Adipocyte (in vitro differentiated cells): Measurements from ENCODE around the gene RBM19.

ENCODE experiments used
- DNase-seq: peaks from one replicate; pipeline ENCODE4 v3.0.0-alpha.2; 2015; ENCODE audit warnings: low read depth
- H3K27me3 ChIP-seq: replicated peaks from 2 replicates; pipeline ENCODE4 v1.7.0; 2013; ENCODE audit warnings: mild to moderate bottlenecking, low read length, moderate library complexity; ENCODE audit not compliant: control insufficient read depth, insufficient read depth
- H3K36me3 ChIP-seq: 2 replicates; pipeline ENCODE4 v1.7.0; 2013; ENCODE audit warnings: low read length, mild to moderate bottlenecking, moderate library complexity; ENCODE audit not compliant: control insufficient read depth, insufficient read depth, severe bottlenecking
- H3K4me1 ChIP-seq: 2 replicates; pipeline ENCODE4 v1.7.0; 2013; ENCODE audit warnings: mild to moderate bottlenecking, low read length, moderate library complexity; ENCODE audit not compliant: control insufficient read depth, insufficient read depth
- H3K4me3 ChIP-seq: 2 replicates; pipeline ENCODE4 v1.7.0; 2013; ENCODE audit warnings: mild to moderate bottlenecking, low read length, moderate library complexity
- H3K9ac ChIP-seq: 2 replicates; pipeline ENCODE4 v1.7.0; 2013; ENCODE audit warnings: mild to moderate bottlenecking, low read length, moderate library complexity
- H3K9me3 ChIP-seq: 2 replicates; pipeline ENCODE4 v1.7.0; 2013; ENCODE audit warnings: mild to moderate bottlenecking, low read length, moderate library complexity; ENCODE audit not compliant: control insufficient read depth

Gene RBM19

DNA sequence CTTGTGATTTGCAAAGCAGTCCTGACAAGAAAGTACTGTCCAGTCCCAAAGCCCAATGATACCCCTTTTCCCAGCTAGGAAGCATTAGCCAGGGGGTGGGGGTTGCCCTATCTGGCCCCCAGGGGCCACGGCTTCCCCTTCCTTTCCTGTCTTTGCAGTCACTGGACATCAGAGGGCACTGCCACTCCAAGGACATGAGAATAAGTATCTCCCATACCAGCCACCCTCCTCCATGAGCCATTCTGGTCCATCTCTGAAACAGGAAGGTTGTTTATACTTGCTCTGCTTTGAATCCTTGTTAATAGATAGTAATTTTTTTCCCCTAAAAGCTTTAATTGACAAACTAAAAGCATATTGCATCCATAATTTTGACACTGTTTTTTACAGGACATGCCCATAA is 29.7 kb downstream of the RBM19 start:
- H3K9me3 ChIP-seq, result no peaks in the 10 kb centered on the region
- DNase-seq, result no peak
- no peak overlapping the region for H3K4me3 ChIP-seq
- peaks cover 38% of the 10 kb centered on the region for H3K36me3 ChIP-seq
- H3K27me3 ChIP-seq, result no peaks in the 10 kb centered on the region
- no peak overlapping the region for H3K9ac ChIP-seq
- H3K4me1 ChIP-seq, result peaks cover 21% of the 10 kb centered on the region

DNA sequence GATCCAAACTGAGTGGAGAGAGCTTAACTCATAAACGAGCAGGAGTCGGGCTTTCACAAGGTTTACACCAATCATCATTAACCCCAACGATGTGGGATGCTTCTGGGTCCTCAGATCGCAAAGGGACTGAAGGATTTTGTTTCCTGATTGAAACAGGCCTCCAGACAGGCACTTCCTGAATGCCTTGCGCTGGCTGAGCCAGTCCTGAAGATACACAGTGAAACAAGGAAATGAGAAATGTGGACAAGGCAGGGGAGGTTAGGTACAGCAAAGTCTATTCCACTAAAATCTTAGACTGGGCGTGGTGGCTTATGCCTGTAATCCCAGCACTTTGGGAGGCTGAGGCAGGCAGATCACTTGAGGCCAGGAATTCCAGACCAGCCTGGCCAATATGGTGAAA is 30.7 kb downstream of the RBM19 start:
- Histone ChIP-seq H3K4me1 (peaks cover 21% of the 10 kb centered on the region), H3K9me3 (no peaks in the 10 kb centered on the region), H3K36me3 (peaks cover 28% of the 10 kb centered on the region), H3K27me3 (no peaks in the 10 kb centered on the region), H3K4me3 (no peak overlapping the region), H3K9ac (no peak overlapping the region)
- DNase-seq, result no peak

DNA sequence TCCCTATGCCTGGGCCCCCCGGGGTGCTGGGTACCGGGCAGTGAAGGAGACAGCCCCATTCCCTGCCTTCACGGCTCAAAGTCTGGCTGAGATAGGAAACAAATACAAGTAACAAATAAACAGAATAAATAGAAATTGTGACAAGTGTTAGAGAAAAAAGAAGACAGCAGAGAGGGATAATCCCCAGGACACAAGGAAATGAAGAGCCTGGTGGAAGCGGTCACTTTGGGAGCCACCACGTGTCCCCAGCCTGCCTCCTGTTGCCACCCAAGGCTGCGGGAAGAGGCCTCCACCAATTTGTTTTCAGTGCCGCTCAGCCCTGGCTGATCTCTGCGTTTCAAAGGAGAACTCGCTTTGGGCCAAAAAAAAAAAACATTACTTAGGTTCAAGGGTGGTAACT is 31.2 kb downstream of the RBM19 start:
- no peaks in the 10 kb centered on the region for H3K27me3 ChIP-seq
- H3K4me3 ChIP-seq, result no peak overlapping the region
- peaks cover 23% of the 10 kb centered on the region for H3K36me3 ChIP-seq
- peaks cover 26% of the 10 kb centered on the region for H3K4me1 ChIP-seq
- no peak overlapping the region for H3K9ac ChIP-seq
- no peak for DNase-seq
- H3K9me3 ChIP-seq, result no peaks in the 10 kb centered on the region

DNA sequence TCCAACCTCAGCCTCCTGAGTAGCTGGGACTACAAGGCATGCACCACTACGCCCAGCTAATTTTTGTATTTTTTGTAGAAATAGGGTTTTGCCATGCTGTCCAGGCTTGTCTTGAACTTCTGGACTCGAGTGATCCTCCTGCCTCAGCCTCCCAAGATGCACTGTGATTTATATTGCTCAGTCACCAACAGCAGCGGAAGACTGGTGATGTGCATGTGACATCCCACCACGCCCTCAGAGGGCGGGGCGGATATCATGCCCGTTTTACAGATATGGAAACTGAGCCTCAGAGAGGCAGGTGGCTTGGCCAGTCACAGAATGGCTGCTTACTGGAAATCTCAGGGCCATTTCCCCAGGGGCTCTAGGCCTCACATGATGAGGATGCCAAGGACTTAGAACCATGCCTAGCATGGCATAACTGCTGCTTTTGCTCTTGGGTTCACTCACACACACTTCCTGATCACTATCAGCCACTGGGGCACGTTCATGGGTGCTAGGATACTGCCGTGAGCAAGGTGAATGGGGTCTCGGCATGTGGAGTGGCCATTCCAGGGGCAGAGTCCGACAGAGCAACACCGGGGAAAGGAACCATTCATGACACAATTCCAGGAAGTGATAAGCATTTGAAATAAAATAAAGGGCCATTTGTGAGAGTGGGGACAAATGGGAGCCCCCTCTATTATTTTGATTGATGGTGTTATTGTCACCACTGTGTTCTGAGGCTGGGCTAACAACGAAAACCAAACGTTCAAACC is 31.9 kb downstream of the RBM19 start:
- Histone ChIP-seq H3K4me1 (peaks cover 30% of the 10 kb centered on the region), H3K9me3 (no peaks in the 10 kb centered on the region), H3K27me3 (no peaks in the 10 kb centered on the region), H3K36me3 (peaks cover 17% of the 10 kb centered on the region), H3K4me3 (no peak overlapping the region), H3K9ac (no peak overlapping the region)
- DNase-seq, result no peak

DNA sequence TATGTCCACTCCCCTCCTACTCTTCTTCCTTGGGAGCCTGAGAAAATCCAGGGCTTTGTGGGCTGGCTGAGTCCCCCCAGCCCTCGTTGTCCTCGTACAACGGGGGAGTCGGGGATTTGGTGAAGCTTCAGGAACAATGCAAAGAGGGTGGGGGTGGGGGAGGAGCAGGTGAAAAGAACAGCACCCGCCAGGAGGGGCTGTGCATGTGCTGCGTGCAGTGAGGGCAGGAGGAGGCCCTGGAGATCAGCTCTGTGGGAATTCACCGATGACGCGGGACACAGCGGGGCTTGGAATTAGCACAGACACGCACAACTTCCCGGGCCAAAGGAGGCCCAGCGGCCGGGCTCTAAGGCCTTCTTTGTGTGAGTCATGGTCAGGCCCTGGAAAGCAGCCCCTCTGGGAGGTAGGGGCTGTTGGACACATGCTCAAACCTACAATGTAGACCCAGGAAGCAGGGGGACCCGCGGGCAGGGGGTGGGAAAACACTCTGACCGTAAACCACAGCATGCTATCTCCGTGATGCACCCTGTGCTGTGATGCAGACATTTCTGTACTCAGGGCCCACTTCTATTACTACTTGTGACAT is 32.8 kb downstream of the RBM19 start:
- Histone ChIP-seq H3K27me3 (no peaks in the 10 kb centered on the region), H3K9me3 (no peaks in the 10 kb centered on the region), H3K9ac (peak overlapping the region; percentile 63), H3K4me3 (no peak overlapping the region), H3K4me1 (peaks cover 30% of the 10 kb centered on the region), H3K36me3 (peaks cover 8% of the 10 kb centered on the region)
- peak; percentile 46 for DNase-seq

DNA sequence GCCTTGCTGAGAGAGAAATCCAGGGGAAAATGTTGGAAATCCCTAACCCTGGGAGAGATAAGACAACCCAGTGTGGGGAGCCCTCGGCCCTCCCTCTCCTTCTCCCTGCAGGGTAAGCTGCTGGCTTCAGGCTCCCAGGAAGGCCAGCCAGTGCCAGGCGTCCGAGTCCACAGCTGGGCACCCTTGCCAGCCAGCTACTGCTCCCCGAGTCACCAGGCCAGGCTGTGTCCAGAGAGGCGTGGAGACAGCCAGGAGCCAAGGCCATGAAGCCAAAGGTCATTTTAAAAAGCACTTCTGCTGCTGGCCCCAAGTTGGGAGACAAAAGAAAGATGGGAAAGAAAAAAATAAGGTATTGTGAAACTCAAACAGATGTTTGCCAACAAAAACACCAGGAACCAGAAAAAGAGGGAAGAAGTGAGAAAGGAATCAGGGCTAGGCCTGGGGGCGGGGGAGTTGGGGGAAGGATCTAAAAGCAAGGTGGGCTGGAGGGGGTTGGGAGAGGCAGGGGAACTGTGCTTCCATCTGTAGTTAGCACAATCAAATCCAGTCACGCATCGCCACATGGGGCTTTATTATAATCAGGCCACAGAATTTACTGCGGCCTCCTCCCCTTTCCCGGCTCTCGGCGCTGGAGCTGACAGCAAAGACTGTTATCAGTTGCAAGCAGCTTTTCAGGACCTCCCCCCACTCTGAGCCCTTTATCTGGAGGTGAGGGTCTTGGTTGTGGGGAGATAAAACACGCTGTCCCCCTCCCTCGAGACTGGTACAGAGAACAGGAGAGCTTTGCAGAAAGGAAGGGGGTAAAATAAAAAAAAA is 33.5 kb downstream of the RBM19 start:
- Histone ChIP-seq H3K4me3 (no peak overlapping the region), H3K27me3 (no peaks in the 10 kb centered on the region), H3K9ac (peak overlapping the region; percentile 63), H3K9me3 (no peaks in the 10 kb centered on the region), H3K36me3 (peaks cover 7% of the 10 kb centered on the region), H3K4me1 (peaks cover 30% of the 10 kb centered on the region)
- DNase-seq, result peak; percentile 55

DNA sequence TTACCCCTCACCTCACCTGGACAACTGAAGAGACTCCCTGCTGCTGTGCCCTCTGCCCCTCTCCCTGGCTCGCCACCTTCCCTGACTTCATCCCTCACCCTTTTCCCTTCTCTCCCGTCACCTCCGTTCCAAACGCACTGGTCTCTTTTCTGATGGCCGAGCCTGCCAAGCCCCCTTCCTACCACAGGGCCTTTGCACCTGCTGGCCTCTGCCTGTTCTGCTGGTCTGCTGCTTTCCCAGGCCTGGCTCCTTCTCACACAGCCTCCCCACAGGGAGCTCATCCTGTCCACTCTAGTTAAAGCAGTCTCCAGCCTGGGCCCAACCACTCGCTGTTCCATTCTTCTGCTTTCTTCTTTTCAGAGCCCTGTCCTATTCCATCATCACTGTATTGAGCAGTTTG is 34.6 kb downstream of the RBM19 start:
- H3K27me3 ChIP-seq, result no peaks in the 10 kb centered on the region
- H3K36me3 ChIP-seq, result peaks cover 6% of the 10 kb centered on the region
- DNase-seq, result no peak
- H3K4me3 ChIP-seq, result no peak overlapping the region
- H3K9me3 ChIP-seq, result no peaks in the 10 kb centered on the region
- H3K4me1 ChIP-seq, result peaks cover 30% of the 10 kb centered on the region
- H3K9ac ChIP-seq, result peak overlapping the region; percentile 63

DNA sequence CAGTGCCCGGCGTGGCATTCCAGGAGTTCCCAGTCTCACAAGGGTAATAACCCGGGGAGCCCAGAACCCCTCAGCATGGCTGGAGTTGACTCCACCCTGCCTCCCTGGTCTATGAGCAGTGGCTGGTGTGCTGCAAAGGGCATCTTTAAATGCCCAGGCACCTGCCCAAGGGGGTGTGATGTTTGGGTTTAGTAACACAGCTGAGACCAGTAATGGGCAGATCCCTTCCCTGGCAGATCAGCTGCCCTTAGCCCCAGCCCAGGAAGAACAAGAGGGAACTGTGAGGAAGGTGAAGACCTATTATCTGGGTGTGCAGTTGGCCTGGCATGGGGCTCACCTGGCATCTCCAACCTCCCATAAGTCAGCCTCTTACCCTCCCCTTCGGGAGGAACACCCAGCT is 35.9 kb downstream of the RBM19 start:
- H3K4me3 ChIP-seq, result no peak overlapping the region
- no peak for DNase-seq
- H3K9me3 ChIP-seq, result no peaks in the 10 kb centered on the region
- peaks cover 18% of the 10 kb centered on the region for H3K36me3 ChIP-seq
- H3K4me1 ChIP-seq, result peaks cover 30% of the 10 kb centered on the region
- H3K9ac ChIP-seq, result no peak overlapping the region
- no peaks in the 10 kb centered on the region for H3K27me3 ChIP-seq

DNA sequence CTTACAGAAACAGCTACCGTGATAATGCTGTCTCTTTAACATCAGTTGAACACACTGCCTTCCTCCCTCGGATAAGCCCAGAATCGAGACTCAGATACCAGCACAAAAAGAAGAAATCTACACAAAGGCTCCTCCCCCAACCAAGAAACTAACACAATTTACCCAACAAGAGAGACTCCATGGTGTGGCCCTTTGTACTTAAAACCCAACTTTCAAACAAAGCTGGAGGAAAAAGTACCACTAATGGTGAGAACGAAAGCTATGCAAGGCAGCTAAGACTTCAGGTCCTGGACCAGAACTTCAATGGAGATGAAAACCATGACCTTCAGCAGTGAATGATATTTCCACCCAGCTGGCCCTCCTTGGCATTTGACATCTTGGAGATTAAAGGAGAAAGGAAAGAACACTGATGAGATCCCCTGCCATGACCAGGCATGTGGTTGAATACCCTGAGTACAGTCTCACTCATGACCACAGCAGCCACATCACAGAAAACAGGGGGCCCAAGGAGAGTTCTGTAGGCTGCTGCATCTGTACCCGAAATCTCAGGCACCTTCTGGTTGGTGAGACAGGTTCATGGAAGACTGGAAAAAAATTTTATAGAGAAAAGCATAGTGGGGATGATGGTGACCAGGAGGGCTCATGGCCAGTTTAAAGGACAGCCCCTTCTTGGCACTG is 36.7 kb downstream of the RBM19 start:
- Histone ChIP-seq H3K4me1 (peaks cover 30% of the 10 kb centered on the region), H3K9ac (no peak overlapping the region), H3K9me3 (no peaks in the 10 kb centered on the region), H3K4me3 (no peak overlapping the region), H3K27me3 (no peaks in the 10 kb centered on the region), H3K36me3 (peaks cover 24% of the 10 kb centered on the region)
- no peak for DNase-seq

DNA sequence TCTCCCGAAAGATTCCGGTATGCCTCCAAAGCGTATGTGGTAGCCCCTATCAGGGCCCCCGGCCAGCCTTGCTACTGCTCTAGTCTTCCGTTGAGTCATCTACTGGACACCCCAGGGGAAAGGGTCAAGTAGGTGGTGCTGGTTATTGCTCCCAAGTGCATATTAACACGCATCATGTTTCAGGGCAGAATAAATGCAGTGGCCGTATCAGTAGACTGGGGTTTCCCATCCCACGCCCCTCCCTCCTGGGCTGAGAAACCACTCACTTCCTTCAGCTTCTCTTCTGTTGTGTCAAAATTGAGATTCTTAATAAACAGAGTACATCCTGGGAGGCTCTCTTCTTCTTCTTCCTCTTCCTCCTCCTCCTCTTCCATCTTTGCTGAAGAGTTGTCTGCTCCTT is 39.3 kb downstream of the RBM19 start:
- no peaks in the 10 kb centered on the region for H3K27me3 ChIP-seq
- H3K4me3 ChIP-seq, result no peak overlapping the region
- H3K36me3 ChIP-seq, result peaks cover 50% of the 10 kb centered on the region
- H3K9me3 ChIP-seq, result no peaks in the 10 kb centered on the region
- H3K4me1 ChIP-seq, result peaks cover 11% of the 10 kb centered on the region
- H3K9ac ChIP-seq, result no peak overlapping the region
- no peak for DNase-seq

DNA sequence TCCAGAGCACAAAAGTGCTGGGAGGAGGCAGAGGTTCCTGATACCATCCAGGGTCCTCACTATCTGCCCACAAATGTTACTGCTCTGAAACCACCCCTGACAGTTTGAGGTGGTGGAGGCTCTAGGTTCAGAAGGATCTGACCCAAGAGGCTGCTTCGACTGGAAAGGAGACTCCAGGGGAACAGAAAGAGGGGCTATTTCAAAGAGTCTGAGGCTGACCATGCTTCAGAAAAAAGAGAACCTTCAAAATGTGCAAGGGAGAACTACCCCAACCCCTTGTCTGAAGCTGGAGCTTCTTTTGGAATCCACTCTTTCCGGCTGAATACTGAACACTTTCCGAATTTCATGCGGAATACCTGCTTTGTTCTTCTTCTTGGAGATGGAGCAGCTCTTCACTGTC is 41.8 kb downstream of the RBM19 start:
- peaks cover 61% of the 10 kb centered on the region for H3K36me3 ChIP-seq
- no peaks in the 10 kb centered on the region for H3K4me1 ChIP-seq
- H3K4me3 ChIP-seq, result no peak overlapping the region
- no peaks in the 10 kb centered on the region for H3K27me3 ChIP-seq
- no peak overlapping the region for H3K9ac ChIP-seq
- DNase-seq, result no peak
- no peaks in the 10 kb centered on the region for H3K9me3 ChIP-seq
